HG02623 (cell line): ENCODE measurements around the gene NAPA.
"Not testable (repeated sequence)": the region's sequence is repeated elsewhere in the genome, so short reads cannot be mapped to it uniquely, and the experiment has no call there.

Experiments used
- ATAC-seq: cut with Tn5 transposase; IDR thresholded peaks from one replicate; pipeline ENCODE4 v1.9.1; 2021; ENCODE audit warnings: moderate library complexity; ENCODE audit not compliant: unreplicated experiment

Gene NAPA

GRCh38 chr19:47487551-47488515 is 27.0 kb downstream of the NAPA start:
- no peak for ATAC-seq

- ATAC-seq: no peak
These were observed 28.0 kb downstream of the NAPA start for GRCh38 chr19:47486900-47487299.

- ATAC-seq: not testable (repeated sequence)
These were observed 28.6 kb downstream of the NAPA start for GRCh38 chr19:47486220-47486619.

GRCh38 chr19:47485210-47485609 is 29.7 kb downstream of the NAPA start:
- ATAC-seq: no peak

- peak; percentile 72 for ATAC-seq
These were observed 30.8 kb downstream of the NAPA start, which contains the start of gene KPTN for GRCh38 chr19:47483800-47484690. TSS of gene KPTN (minus strand) at chr19:47484219. CDS start at chr19:47484160, 59 bp downstream.

- no peak for ATAC-seq
These were observed 31.7 kb downstream of the NAPA start for GRCh38 chr19:47483200-47483599.

- no peak for ATAC-seq
These were observed 33.3 kb downstream of the NAPA start for GRCh38 chr19:47481460-47482052.

GRCh38 chr19:47480658-47481057 is 34.2 kb downstream of the NAPA start:
- ATAC-seq: no peak

- ATAC-seq: no peak
These were observed 35.0 kb downstream of the NAPA start for GRCh38 chr19:47479701-47480503.

GRCh38 chr19:47476438-47476972 is 38.4 kb downstream of the NAPA start:
- no peak for ATAC-seq

GRCh38 chr19:47475465-47475864 is 39.4 kb downstream of the NAPA start:
- no peak for ATAC-seq

GRCh38 chr19:47473336-47473735 is 41.5 kb downstream of the NAPA start:
- no peak for ATAC-seq

GRCh38 chr19:47471733-47472457 is 43.0 kb downstream of the NAPA start, which contains the start of gene SLC8A2:
TSS of gene SLC8A2 (minus strand) at chr19:47471893. CDS start at chr19:47466403, 5,490 bp downstream.
- ATAC-seq: no peak

GRCh38 chr19:47471381-47471732 is 43.5 kb downstream of the NAPA start:
- ATAC-seq: no peak

- ATAC-seq: no peak
These were observed 44.2 kb downstream of the NAPA start for GRCh38 chr19:47470447-47471195.

- no peak for ATAC-seq
These were observed 45.1 kb downstream of the NAPA start for GRCh38 chr19:47469719-47470118.

- ATAC-seq: no peak
These were observed 45.5 kb downstream of the NAPA start for GRCh38 chr19:47469363-47469700.

- ATAC-seq: no peak
These were observed 46.9 kb downstream of the NAPA start for GRCh38 chr19:47467914-47468313.

- ATAC-seq: no peak
These were observed 48.9 kb downstream of the NAPA start for GRCh38 chr19:47465957-47466356.
